Measurements from ENCODE around the gene DENND1B.

DNA sequence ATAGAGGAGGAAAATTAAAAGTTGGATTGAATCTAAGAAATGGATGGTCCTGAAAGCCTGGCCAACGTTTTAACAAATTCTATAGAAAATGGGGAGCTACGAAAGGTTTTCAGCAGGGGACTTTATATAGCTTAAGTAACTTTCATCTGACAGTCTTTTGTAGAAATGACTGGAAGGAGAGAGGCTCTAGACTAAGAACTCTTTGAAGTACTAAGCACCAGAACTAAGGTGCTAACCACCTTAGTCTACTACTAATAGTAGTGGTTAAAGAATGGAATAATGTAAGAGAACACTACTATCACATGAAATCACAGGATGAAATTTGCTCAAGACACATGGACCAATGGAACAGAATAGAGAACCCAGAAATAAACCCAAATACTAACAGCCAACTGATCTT lies 126.1 kb downstream of the DENND1B start:
- TF ChIP-seq, protein P1, sequence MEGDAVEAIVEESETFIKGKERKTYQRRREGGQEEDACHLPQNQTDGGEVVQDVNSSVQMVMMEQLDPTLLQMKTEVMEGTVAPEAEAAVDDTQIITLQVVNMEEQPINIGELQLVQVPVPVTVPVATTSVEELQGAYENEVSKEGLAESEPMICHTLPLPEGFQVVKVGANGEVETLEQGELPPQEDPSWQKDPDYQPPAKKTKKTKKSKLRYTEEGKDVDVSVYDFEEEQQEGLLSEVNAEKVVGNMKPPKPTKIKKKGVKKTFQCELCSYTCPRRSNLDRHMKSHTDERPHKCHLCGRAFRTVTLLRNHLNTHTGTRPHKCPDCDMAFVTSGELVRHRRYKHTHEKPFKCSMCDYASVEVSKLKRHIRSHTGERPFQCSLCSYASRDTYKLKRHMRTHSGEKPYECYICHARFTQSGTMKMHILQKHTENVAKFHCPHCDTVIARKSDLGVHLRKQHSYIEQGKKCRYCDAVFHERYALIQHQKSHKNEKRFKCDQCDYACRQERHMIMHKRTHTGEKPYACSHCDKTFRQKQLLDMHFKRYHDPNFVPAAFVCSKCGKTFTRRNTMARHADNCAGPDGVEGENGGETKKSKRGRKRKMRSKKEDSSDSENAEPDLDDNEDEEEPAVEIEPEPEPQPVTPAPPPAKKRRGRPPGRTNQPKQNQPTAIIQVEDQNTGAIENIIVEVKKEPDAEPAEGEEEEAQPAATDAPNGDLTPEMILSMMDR (conservative IDR thresholded peaks at IDR 0.05): no peak
- no peak for TF ChIP-seq EZH2 (IDR thresholded peaks at IDR 0.05; ENCODE audit: low read depth)
